A673 (cell line): ENCODE measurements around the gene IRS1. TPM values are rescaled to one million over a fixed set of nuclear protein-coding genes. Genes with fewer than 3 reads are reported as not detected.

Experiments used
- BruUV-seq: library from RNA; stranded (reverse); fragments of 400-500 nt; replicated peaks from 2 replicates; lab custom pipeline; 2021; lab: Mats Ljungman, UMichigan
- CTCF ChIA-PET: fragments of 300-600 bp; sonication (Branson Sonifier 250); formaldehyde crosslinking; loops from one replicate; lab custom pipeline; 2022; ENCODE audit warnings: antibody characterized with exemption; lab: Charles Lee
- POLR2A ChIA-PET: fragments of 300-600 bp; sonication (Branson Sonifier 250); formaldehyde crosslinking; loops from one replicate; lab custom pipeline; 2022; ENCODE audit warnings: antibody characterized with exemption; ENCODE audit not compliant: low non-redundant PET; lab: Charles Lee
- DNase-seq: peaks from one replicate; pipeline ENCODE4 v3.0.0-alpha.2; 2015; ENCODE audit warnings: low spot score
- H3K27ac ChIP-seq: fragments of 200-600 bp; sonication (generic); 2 replicates; pipeline ENCODE4 v1.5.1; 2016; ENCODE audit warnings: mixed run types, low read depth, mild to moderate bottlenecking, mixed read lengths, antibody characterized with exemption, low read length; ENCODE audit not compliant: poor library complexity, severe bottlenecking
- H3K27me3 ChIP-seq: fragments of 200-600 bp; sonication (generic); replicated peaks from 2 replicates; pipeline ENCODE4 v1.6.1; 2017; ENCODE audit warnings: mixed run types, low read depth, mild to moderate bottlenecking, mixed read lengths, antibody characterized with exemption, low read length; ENCODE audit not compliant: insufficient read depth, poor library complexity
- H3K36me3 ChIP-seq: fragments of 200-600 bp; sonication (generic); 2 replicates; pipeline ENCODE4 v1.6.1; 2016; ENCODE audit warnings: mixed run types, mild to moderate bottlenecking, mixed read lengths, antibody characterized with exemption, low read length; ENCODE audit not compliant: insufficient read depth, poor library complexity, severe bottlenecking
- H3K4me1 ChIP-seq: fragments of 200-600 bp; sonication (generic); 2 replicates; pipeline ENCODE4 v1.6.1; 2017; ENCODE audit warnings: mixed run types, mild to moderate bottlenecking, mixed read lengths, antibody characterized with exemption, low read length; ENCODE audit not compliant: insufficient read depth, poor library complexity, severe bottlenecking
- H3K4me3 ChIP-seq: fragments of 200-600 bp; sonication (generic); 2 replicates; pipeline ENCODE4 v1.5.1; 2016; ENCODE audit warnings: low read depth, mixed run types, mild to moderate bottlenecking, mixed read lengths, low read length; ENCODE audit not compliant: poor library complexity, severe bottlenecking
- H3K9me3 ChIP-seq: fragments of 200-600 bp; sonication (generic); 2 replicates; pipeline ENCODE4 v1.6.1; 2016; ENCODE audit warnings: mixed run types, low read depth, mild to moderate bottlenecking, mixed read lengths, antibody characterized with exemption, low read length; ENCODE audit not compliant: poor library complexity, severe bottlenecking
- EZH2 ChIP-seq: fragments of 200-600 bp; sonication (generic); IDR thresholded peaks from 2 replicates; pipeline ENCODE4 v1.6.1; 2017; ENCODE audit warnings: borderline replicate concordance, low read depth, mild to moderate bottlenecking, mixed read lengths, antibody characterized with exemption, low read length; ENCODE audit not compliant: poor library complexity, severe bottlenecking
- intact Hi-C: fragments of 100-400 bp; cut with micrococcal nuclease; formaldehyde crosslinking; loops from one replicate; pipeline ENCODE4 v1.10.0; 2022; ENCODE audit not compliant: unreplicated experiment
- total RNA-seq: library from RNA; stranded (reverse); gene quantifications from 2 replicates; pipeline ENCODE4 v1.2.3, GENCODE V29; 2021
- TF ChIP-seq, protein P1 (sequence below): fragments of 300-800, 200-600 bp; sonication (generic); conservative IDR thresholded peaks from 2 replicates; pipeline ENCODE4 v1.5.1; 2017; ENCODE audit warnings: low read depth, mild to moderate bottlenecking, antibody characterized with exemption, low read length, moderate library complexity, mixed read lengths

IRS1 gene
- total RNA-seq, 1 experiment from 2014 or later, result 29.3 TPM

DNA sequence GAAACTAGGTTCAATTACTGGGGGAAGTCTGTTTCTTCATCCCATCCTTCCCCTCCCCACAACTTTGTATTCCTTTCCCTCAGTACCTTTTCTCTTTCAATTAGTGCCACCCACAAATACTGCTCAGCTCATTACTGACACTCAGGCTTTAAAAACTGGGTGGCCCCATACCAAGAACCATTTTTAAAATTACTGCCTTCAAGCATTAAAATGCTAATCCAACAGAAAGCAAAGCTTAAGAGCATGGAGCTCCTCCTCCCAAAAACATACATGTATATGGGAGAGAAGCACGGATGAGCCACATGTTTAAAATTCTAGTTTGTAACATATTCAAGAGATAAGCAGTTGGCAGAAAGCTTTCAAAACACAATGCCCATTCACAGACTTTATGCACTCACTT lies 44.0 kb downstream of the IRS1 start:
- no peaks in the 10 kb centered on the region for H3K27me3 ChIP-seq
- no TSS peak for BruUV-seq
- H3K4me3 ChIP-seq, result no peak overlapping the region
- H3K9me3 ChIP-seq, result no peaks in the 10 kb centered on the region
- TF ChIP-seq EZH2, result no peak
- TF ChIP-seq, protein P1, sequence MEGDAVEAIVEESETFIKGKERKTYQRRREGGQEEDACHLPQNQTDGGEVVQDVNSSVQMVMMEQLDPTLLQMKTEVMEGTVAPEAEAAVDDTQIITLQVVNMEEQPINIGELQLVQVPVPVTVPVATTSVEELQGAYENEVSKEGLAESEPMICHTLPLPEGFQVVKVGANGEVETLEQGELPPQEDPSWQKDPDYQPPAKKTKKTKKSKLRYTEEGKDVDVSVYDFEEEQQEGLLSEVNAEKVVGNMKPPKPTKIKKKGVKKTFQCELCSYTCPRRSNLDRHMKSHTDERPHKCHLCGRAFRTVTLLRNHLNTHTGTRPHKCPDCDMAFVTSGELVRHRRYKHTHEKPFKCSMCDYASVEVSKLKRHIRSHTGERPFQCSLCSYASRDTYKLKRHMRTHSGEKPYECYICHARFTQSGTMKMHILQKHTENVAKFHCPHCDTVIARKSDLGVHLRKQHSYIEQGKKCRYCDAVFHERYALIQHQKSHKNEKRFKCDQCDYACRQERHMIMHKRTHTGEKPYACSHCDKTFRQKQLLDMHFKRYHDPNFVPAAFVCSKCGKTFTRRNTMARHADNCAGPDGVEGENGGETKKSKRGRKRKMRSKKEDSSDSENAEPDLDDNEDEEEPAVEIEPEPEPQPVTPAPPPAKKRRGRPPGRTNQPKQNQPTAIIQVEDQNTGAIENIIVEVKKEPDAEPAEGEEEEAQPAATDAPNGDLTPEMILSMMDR, result no peak
- intact Hi-C loops, result no loop called here
- CTCF ChIA-PET, result interaction anchor here (0.7 kb wide), 1 partner anchor 31 kb away, joined by 3 read pairs; no protein-coding TSS in a partner anchor
- DNase-seq, result peak; percentile 22
- POLR2A ChIA-PET, result no interaction called here
- peaks cover 40% of the 10 kb centered on the region for H3K4me1 ChIP-seq
- H3K36me3 ChIP-seq, result no peaks in the 10 kb centered on the region
- H3K27ac ChIP-seq, result no peak overlapping the region

DNA sequence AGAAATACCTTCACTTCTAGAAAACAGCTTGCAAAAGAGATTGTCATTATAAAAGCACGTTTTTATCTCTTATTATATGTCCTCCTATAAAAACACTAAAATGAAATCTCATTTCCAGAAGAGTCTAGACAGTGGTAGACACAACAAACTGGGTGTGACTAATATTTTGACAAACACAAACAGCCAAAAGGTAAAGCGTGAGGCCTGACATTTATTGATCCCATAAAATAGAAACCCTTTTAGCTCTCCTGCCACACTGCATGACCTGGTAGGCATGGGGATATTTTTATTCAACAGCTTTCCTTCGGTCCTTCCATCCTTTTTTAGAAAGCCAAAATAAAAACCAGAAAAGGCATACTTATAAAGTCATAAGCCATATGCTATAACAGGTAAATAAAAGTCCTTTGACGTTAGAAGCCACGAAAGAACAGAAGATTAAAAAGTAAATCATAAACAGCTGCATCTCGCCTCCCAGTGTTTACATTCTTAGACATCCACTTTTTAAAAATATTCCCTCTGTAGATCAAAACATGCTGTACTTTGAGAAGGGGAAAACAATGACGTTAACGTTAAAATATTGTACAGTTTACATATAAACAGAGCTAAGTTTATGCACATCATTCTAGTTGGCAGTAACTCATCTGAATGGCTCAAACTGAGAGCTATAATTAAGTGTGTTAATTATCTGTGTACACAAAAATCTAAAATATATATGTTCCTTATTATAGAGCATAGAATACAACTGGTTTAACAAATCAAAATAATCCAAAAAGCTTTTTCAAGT lies 44.6 kb downstream of the IRS1 start:
- CTCF ChIA-PET, result no interaction called here
- Histone ChIP-seq H3K27me3 (no peaks in the 10 kb centered on the region), H3K4me1 (peaks cover 40% of the 10 kb centered on the region), H3K27ac (no peak overlapping the region), H3K9me3 (no peaks in the 10 kb centered on the region), H3K4me3 (no peak overlapping the region), H3K36me3 (no peaks in the 10 kb centered on the region)
- intact Hi-C loops, result no loop called here
- no peak for TF ChIP-seq EZH2
- TF ChIP-seq, protein P1, result no peak
- POLR2A ChIA-PET, result no interaction called here
- no TSS peak for BruUV-seq
- no peak for DNase-seq

DNA sequence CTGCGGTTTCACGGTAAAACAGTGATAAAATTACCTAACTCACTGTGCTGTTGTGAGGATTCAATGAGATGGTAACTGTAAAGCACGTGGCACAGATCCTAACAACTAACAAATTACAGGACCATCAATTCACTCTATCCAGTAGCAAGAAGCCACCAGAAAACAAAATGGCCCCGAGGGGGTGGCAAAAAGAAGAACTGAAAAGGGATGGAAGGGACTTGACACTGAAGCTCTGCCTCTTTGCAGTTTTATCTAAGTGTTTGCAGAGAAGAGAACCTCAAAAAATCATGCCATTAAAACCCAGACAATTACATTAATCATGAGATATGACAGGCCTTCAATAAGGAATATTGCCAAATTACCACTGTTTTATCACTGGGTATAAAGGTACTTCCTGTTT lies 46.7 kb downstream of the IRS1 start:
- no peaks in the 10 kb centered on the region for H3K9me3 ChIP-seq
- H3K36me3 ChIP-seq, result no peaks in the 10 kb centered on the region
- no TSS peak for BruUV-seq
- DNase-seq, result no peak
- intact Hi-C loops, result no loop called here
- ChIA-PET CTCF (no interaction called here), POLR2A (no interaction called here)
- H3K27ac ChIP-seq, result no peak overlapping the region
- no peaks in the 10 kb centered on the region for H3K27me3 ChIP-seq
- peaks cover 28% of the 10 kb centered on the region for H3K4me1 ChIP-seq
- TF ChIP-seq, protein P1, result no peak
- no peak for TF ChIP-seq EZH2
- no peak overlapping the region for H3K4me3 ChIP-seq
